Lower leg skin (tissue), 3 donors: ENCODE data around the gene DKKL1.

Source experiments
- CTCF ChIP-seq, 3 donors: fragments of 450-650 bp; IDR thresholded peaks; one replicate each; pipeline ENCODE4 v1.5.1; 2016; ENCODE audit warnings: antibody characterized with exemption in 3 of 3, mild to moderate bottlenecking in 3 of 3, moderate library complexity in 2 of 3
- POLR2A ChIP-seq, 2 donors: fragments of 450-650 bp; IDR thresholded peaks; one replicate each; pipeline ENCODE4 v1.6.1; 2016 to 2017; ENCODE audit warnings: antibody characterized with exemption in 2 of 2, mild to moderate bottlenecking in 1 of 2, moderate library complexity in 1 of 2

DNA sequence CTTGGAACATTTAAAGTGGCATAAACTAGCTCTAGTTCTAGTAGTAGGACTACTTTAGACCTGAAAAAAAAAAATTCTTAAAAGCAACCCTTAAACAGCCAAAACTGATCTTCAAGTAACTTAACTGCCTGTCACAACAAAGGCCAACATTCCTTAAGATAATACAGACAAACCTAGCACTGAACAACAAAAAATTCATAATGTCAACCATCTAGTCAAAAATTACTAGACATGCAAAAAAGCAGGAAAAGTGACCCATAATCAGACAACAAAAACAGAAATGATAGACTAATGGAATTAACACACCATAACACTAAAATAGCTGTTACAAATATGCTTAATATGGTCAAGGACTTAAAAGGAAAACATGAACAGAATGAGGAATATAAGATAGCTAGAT lies 45.4 kb upstream of the DKKL1 start:
- TF ChIP-seq CTCF (IDR thresholded peaks at IDR 0.05): no peak
- no peak for TF ChIP-seq POLR2A (IDR thresholded peaks at IDR 0.05)
